ENCODE data around the gene MYH6.

DNA sequence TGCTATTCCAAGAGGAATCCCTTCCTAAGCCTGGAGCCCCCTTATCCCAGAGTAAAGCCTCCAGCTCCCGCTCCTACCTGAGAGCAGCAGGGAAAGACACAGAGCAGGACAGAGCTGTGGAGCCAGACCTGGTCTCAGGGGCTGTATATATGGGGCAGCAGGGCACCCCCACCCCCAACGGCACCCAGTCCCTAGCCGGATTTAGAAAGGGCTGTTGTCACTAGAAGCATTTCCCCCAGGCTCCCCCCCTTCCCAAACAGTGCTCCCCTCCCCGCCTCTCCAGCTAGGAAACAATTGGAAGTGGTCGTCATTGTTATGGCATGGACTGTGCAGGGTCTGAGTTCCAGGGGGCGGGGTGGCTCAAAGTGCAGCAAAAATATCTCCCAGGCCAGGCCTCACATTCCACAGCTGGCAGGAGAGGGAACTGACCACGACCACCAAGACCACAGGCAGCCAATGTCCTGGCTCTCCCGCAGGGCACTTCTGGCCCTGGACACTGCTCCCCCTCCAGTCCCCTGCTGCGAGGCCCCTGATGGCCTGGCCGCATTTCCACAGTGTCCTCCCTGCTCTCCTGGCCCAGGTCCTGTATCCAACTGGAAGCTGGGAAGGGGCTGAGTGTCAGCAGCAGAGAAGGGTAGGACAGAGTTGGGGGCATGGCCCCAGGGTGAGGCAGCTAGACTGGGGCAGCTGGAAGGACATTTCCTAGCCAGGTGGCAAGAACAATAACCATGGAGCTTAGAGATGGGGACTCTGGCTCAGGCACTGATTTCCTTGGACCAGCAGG is 27.7 kb upstream of the MYH6 start, which contains the start of gene MYH7:
- TF ChIP-seq ZNF563 (CRISPR knock-in tag; IDR thresholded peaks at IDR 0.05) (peak; percentile 90), PCBP2 (optimal IDR thresholded peaks at IDR 0.05; ENCODE audit: low read depth, low read length, poor library complexity, severe bottlenecking) (no peak), IKZF1 (IDR thresholded peaks at IDR 0.05) (no peak), SP4 (CRISPR knock-in tag; IDR thresholded peaks at IDR 0.05) (0 out of 2 replicates have a peak, but pooled peaks have one; percentile 48)
